CD4-positive, CD25-positive, alpha-beta regulatory T cell (primary cell): Measurements from ENCODE around the gene RGS7. TPM values are rescaled to one million over a fixed set of nuclear protein-coding genes. Genes with fewer than 3 reads are reported as not detected.
A peak's percentile ranks its signal among the peaks of the same experiment; 100 is the strongest.

ENCODE experiments used
- ATAC-seq, 2 donors: fragments of 150-1000 bp; cut with Tn5 transposase; one replicate each; pipeline ENCODE4 v1.10.0; 2021; ENCODE audit warnings: low read depth in 2 of 2, moderate number of reproducible peaks in 2 of 2, moderate library complexity in 1 of 2
- DNase-seq, 3 donors: peaks; one replicate each; pipeline versions ENCODE4 v3.0.0 to v3.0.0-alpha.2; 2012 to 2022; ENCODE audit warnings: mixed read lengths in 1 of 3
- H3K27ac ChIP-seq: one replicate; pipeline ENCODE4 v1.7.0; 2013; ENCODE audit warnings: mild to moderate bottlenecking, low read length; ENCODE audit not compliant: insufficient read depth, poor library complexity, severe bottlenecking
- H3K27me3 ChIP-seq: one replicate; pipeline ENCODE4 v1.7.0; 2013; ENCODE audit warnings: low read length; ENCODE audit not compliant: control insufficient read depth, insufficient read depth
- H3K36me3 ChIP-seq: one replicate; pipeline ENCODE4 v1.7.0; 2013; ENCODE audit warnings: mild to moderate bottlenecking, low read length, moderate library complexity; ENCODE audit not compliant: control insufficient read depth, insufficient read depth
- H3K4me1 ChIP-seq: 2 replicates; pipeline ENCODE4 v1.7.0; 2013; ENCODE audit warnings: mild to moderate bottlenecking, low read length; ENCODE audit not compliant: insufficient read depth, control insufficient read depth, poor library complexity, severe bottlenecking
- H3K4me3 ChIP-seq: one replicate; pipeline ENCODE4 v1.7.0; 2013; ENCODE audit warnings: low read depth, mild to moderate bottlenecking, low read length, moderate library complexity
- H3K9me3 ChIP-seq, 2 experiments: 1 replicate in 1 of 2; 2 replicates in 1 of 2; pipeline ENCODE4 v1.7.0; 2013; ENCODE audit warnings: low read length in 2 of 2, mild to moderate bottlenecking in 1 of 2, moderate library complexity in 1 of 2; ENCODE audit not compliant: control insufficient read depth in 2 of 2
- H3K27ac Mint-ChIP-seq, 3 donors: one replicate each; pipeline ENCODE4 v1.8.0; 2020 to 2022; ENCODE audit warnings: mild to moderate bottlenecking in 3 of 3, mixed read lengths in 3 of 3, moderate library complexity in 2 of 3
- H3K27me3 Mint-ChIP-seq: one replicate; pipeline ENCODE4 v1.8.0; 2022; ENCODE audit warnings: mild to moderate bottlenecking, mixed read lengths
- H3K36me3 Mint-ChIP-seq: one replicate; pipeline ENCODE4 v1.8.0; 2020; ENCODE audit warnings: mixed read lengths
- H3K4me1 Mint-ChIP-seq, 4 donors: one replicate each; pipeline ENCODE4 v1.8.0; 2020 to 2022; ENCODE audit warnings: mixed read lengths in 4 of 4, mild to moderate bottlenecking in 1 of 4
- H3K4me3 Mint-ChIP-seq, 4 donors: one replicate each; pipeline ENCODE4 v1.8.0; 2020 to 2022; ENCODE audit warnings: mild to moderate bottlenecking in 4 of 4, mixed read lengths in 4 of 4, moderate library complexity in 3 of 4
- H3K9me3 Mint-ChIP-seq, 7 donors: one replicate each; pipeline ENCODE4 v1.8.0; 2020 to 2022; ENCODE audit warnings: mixed read lengths in 7 of 7, mild to moderate bottlenecking in 3 of 7, moderate library complexity in 2 of 7
- polyA plus RNA-seq, 4 donors: library from polyadenylated mRNA; unstranded; fragments of 300-500 nt; fragmentation: Illumina TruSeq; gene quantifications; one replicate each; pipeline ENCODE4 v1.2.3, GENCODE V29; 2021
- total RNA-seq: library from RNA; stranded (reverse); gene quantifications from one replicate; pipeline ENCODE4 v1.2.3, GENCODE V29; 2022

The RGS7 gene
- total and polyA plus RNA-seq, 5 donors from 2014 or later = not detected

DNA sequence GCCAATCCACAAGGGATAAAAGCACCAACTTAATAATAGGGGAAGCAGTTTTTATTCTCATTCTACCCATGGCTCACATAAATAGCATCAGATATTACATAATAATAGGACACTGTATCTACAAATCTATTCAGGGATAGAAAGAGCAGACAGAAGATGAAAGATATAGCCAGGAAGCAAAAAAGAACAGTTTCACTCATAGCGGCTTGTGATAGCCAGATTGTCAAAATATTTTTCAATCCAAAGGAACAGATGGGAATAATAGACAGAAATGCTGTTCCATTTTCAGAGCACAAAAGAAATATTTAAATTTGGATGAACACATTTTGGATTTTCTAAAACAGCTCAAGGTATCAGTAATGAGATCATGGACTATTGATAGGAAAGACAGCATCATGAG is 512.5 kb downstream of the RGS7 start:
- no peaks in the 10 kb centered on the region for H3K36me3 ChIP-seq
- DNase-seq (no peak), ATAC-seq (no peak)
- H3K27ac Mint-ChIP-seq = no peak overlapping the region
- H3K36me3 Mint-ChIP-seq = no peaks in the 10 kb centered on the region
- H3K27me3 ChIP-seq = no peaks in the 10 kb centered on the region
- no peaks in the 10 kb centered on the region for H3K27me3 Mint-ChIP-seq
- no peaks in the 10 kb centered on the region for H3K4me1 Mint-ChIP-seq
- no peaks in the 10 kb centered on the region for H3K4me1 ChIP-seq
- H3K4me3 Mint-ChIP-seq = no peak overlapping the region
- peaks cover 4 to 24% (median 11%) of the 10 kb centered on the region in 7 donors for H3K9me3 Mint-ChIP-seq
- no peak overlapping the region for H3K4me3 ChIP-seq
- H3K27ac ChIP-seq = no peak overlapping the region
- peaks cover 0 to 2% of the 10 kb centered on the region in 2 experiments for H3K9me3 ChIP-seq

DNA sequence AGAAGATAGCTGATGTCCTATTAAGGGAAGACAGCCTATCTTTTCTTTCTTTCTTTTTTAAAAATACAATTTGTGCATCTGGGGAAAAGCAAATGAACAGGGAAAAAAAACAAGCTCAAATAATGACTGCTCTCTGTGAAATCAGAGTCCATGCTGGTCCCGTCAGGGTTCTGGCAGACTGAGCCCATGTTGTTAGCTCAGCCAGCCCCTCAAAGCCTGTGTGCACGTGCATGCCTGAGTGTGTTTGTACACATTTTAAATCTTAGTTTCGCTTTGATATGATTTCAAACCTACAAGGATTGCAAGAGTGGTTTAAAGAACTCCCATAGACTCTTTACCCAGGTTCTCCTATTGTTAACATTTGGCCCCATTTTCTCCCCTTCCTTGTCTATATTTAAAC is 513.2 kb downstream of the RGS7 start:
- H3K36me3 Mint-ChIP-seq = no peaks in the 10 kb centered on the region
- no peaks in the 10 kb centered on the region for H3K9me3 ChIP-seq
- no peaks in the 10 kb centered on the region for H3K27me3 Mint-ChIP-seq
- H3K4me1 Mint-ChIP-seq = no peaks in the 10 kb centered on the region
- H3K4me3 ChIP-seq = no peak overlapping the region
- peaks cover 3 to 24% (median 11%) of the 10 kb centered on the region in 7 donors for H3K9me3 Mint-ChIP-seq
- ATAC-seq (no peak), DNase-seq (no peak)
- no peaks in the 10 kb centered on the region for H3K36me3 ChIP-seq
- H3K27ac ChIP-seq = no peak overlapping the region
- H3K27me3 ChIP-seq = no peaks in the 10 kb centered on the region
- no peak overlapping the region for H3K4me3 Mint-ChIP-seq
- H3K4me1 ChIP-seq = no peaks in the 10 kb centered on the region
- H3K27ac Mint-ChIP-seq = no peak overlapping the region

DNA sequence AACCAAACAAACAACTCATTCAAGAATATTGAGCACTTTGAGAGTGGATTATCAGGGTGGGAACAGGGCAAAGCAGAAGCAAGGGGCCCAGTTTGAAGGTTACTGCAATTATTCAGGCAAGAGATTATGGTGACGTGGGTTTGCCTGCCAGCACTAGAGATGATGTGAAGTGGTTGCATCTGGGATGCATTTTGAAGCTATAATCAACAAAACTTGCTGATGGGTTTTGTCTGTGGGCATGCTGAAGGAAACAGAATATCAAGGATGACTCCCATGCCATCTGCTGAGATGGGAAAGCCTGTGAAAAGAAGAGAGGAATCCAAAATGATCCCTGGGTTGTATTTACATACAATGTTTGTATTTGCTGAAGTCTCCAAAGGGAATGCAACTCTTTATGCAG is 520.7 kb downstream of the RGS7 start:
- DNase-seq (no peak), ATAC-seq (no peak)
- no peaks in the 10 kb centered on the region for H3K36me3 Mint-ChIP-seq
- H3K4me1 Mint-ChIP-seq = no peaks in the 10 kb centered on the region
- Histone ChIP-seq H3K4me1 (no peaks in the 10 kb centered on the region), H3K36me3 (no peaks in the 10 kb centered on the region), H3K27me3 (no peaks in the 10 kb centered on the region), H3K9me3 (peaks cover 0 to 2% of the 10 kb centered on the region in 2 experiments), H3K27ac (no peak overlapping the region), H3K4me3 (no peak overlapping the region)
- H3K4me3 Mint-ChIP-seq = no peak overlapping the region
- H3K27me3 Mint-ChIP-seq = no peaks in the 10 kb centered on the region
- no peak overlapping the region for H3K27ac Mint-ChIP-seq
- peaks cover 1 to 22% (median 8%) of the 10 kb centered on the region in 7 donors for H3K9me3 Mint-ChIP-seq

DNA sequence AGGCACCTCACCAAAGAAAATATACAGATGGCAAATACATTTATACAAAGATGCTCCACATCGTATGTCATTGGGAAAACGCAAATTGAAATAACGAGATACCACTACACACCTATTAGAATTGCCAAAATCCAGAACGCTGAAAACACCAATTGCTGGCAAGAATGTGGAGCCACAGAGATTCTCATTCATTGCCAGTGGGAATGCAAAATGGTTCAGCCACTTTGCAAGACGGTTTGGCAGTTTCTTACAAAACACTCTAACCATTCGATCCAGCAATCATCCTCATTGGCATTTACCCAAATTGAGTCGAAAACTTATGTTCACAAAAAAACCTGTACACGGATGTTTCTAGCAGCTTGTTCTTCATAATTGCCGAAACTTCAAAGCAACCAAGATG is 521.7 kb downstream of the RGS7 start:
- peaks cover 0 to 19% (median 7%) of the 10 kb centered on the region in 7 donors for H3K9me3 Mint-ChIP-seq
- H3K27ac Mint-ChIP-seq = no peak overlapping the region

DNA sequence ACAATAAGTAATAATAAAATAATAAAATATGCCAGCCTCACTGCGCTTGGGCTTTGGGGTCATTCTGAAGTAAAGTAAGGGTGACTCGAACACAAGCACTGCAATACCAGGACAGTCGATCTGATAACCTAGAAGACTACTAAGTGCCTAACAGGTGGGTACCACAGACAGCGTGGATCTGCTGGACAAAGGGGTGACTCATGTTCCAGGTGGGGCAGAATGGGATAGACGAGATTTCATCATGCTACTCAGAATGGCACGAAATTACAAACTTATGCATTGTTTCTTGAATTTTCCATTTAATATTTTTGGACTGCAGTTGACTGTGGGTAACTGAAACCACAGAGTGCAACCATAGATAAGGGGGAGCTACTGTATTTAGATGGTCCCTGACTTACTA is 523.9 kb downstream of the RGS7 start:
- peaks cover 0 to 2% of the 10 kb centered on the region in 2 experiments for H3K9me3 ChIP-seq
- H3K36me3 Mint-ChIP-seq = no peaks in the 10 kb centered on the region
- no peaks in the 10 kb centered on the region for H3K4me1 Mint-ChIP-seq
- no peaks in the 10 kb centered on the region for H3K27me3 Mint-ChIP-seq
- DNase-seq = no peak
- no peak overlapping the region for H3K27ac Mint-ChIP-seq
- H3K4me3 ChIP-seq = no peak overlapping the region
- no peaks in the 10 kb centered on the region for H3K4me1 ChIP-seq
- no peaks in the 10 kb centered on the region for H3K36me3 ChIP-seq
- ATAC-seq = no peak
- H3K27ac ChIP-seq = no peak overlapping the region
- H3K27me3 ChIP-seq = no peaks in the 10 kb centered on the region
- H3K9me3 Mint-ChIP-seq = peaks cover 0 to 20% (median 4%) of the 10 kb centered on the region in 7 donors
- no peak overlapping the region for H3K4me3 Mint-ChIP-seq

More for the DNA sequence above, 521.7 kb downstream of the RGS7 start:
- Mint-ChIP-seq H3K4me1 (no peaks in the 10 kb centered on the region), H3K27me3 (no peaks in the 10 kb centered on the region), H3K36me3 (no peaks in the 10 kb centered on the region), H3K4me3 (no peak overlapping the region)
- Histone ChIP-seq H3K4me1 (no peaks in the 10 kb centered on the region), H3K36me3 (no peaks in the 10 kb centered on the region), H3K4me3 (no peak overlapping the region), H3K27ac (no peak overlapping the region), H3K27me3 (no peaks in the 10 kb centered on the region), H3K9me3 (peaks cover 0 to 2% of the 10 kb centered on the region in 2 experiments)
- DNase-seq = no peak
- ATAC-seq = no peak

DNA sequence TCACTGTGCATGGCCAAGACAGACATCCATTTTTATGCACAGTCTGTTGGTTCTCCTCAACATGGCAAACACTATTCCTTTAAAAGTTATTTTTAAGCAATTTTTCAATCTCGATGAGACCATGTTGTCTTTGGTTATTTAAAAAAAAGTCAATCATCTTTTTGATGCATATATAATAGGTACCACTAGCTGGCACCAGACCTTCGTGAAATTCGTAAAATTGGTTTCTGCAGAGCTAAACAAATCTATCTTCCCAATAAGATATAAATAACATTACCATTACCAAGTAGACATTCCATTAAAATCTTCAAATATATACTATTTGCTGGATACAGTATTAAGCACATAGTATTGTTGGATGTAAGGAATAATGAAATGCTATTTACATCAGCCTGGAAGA is 525.1 kb downstream of the RGS7 start:
- Histone ChIP-seq H3K27ac (no peak overlapping the region), H3K36me3 (no peaks in the 10 kb centered on the region), H3K27me3 (no peaks in the 10 kb centered on the region), H3K9me3 (peaks cover 0 to 2% of the 10 kb centered on the region in 2 experiments), H3K4me1 (no peaks in the 10 kb centered on the region), H3K4me3 (no peak overlapping the region)
- Mint-ChIP-seq H3K9me3 (peaks cover 0 to 19% (median 4%) of the 10 kb centered on the region in 7 donors), H3K27me3 (no peaks in the 10 kb centered on the region), H3K4me3 (no peak overlapping the region), H3K36me3 (no peaks in the 10 kb centered on the region), H3K4me1 (no peaks in the 10 kb centered on the region), H3K27ac (no peak overlapping the region)
- ATAC-seq (no peak), DNase-seq (no peak)

DNA sequence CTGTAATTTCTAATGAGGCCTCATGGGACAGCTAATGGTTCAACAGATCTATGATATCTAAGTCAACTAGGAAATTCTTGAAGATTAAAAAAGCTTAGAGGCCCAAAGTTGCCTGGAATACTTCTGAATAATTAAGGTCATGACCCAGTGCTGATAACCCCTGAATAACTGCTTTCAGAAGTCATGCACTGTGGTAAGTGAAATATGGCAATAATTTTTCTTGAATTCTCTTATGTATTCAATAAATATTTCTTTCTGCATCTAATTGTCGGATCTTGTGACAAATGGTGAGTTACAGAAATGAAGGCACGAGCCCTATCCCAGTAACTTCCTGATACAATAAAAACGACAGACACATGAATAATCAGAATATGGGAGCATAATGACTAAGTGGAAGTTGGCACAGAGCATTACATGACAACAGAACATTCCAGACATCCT is 525.8 kb downstream of the RGS7 start:
- peaks cover 0 to 2% (median 0%) of the 10 kb centered on the region in 4 donors for H3K4me1 Mint-ChIP-seq
- H3K9me3 Mint-ChIP-seq = peaks cover 0 to 13% (median 4%) of the 10 kb centered on the region in 7 donors
- DNase-seq = no peak
- no peaks in the 10 kb centered on the region for H3K27me3 ChIP-seq
- no peaks in the 10 kb centered on the region for H3K36me3 ChIP-seq
- H3K27ac Mint-ChIP-seq = no peak overlapping the region
- H3K27ac ChIP-seq = no peak overlapping the region
- H3K36me3 Mint-ChIP-seq = no peaks in the 10 kb centered on the region
- ATAC-seq = no peak
- no peaks in the 10 kb centered on the region for H3K4me1 ChIP-seq
- H3K4me3 Mint-ChIP-seq = peak overlapping the region in 1 of 4 donors; percentile 28
- H3K27me3 Mint-ChIP-seq = no peaks in the 10 kb centered on the region
- peaks cover 0 to 2% of the 10 kb centered on the region in 2 experiments for H3K9me3 ChIP-seq
- H3K4me3 ChIP-seq = no peak overlapping the region

DNA sequence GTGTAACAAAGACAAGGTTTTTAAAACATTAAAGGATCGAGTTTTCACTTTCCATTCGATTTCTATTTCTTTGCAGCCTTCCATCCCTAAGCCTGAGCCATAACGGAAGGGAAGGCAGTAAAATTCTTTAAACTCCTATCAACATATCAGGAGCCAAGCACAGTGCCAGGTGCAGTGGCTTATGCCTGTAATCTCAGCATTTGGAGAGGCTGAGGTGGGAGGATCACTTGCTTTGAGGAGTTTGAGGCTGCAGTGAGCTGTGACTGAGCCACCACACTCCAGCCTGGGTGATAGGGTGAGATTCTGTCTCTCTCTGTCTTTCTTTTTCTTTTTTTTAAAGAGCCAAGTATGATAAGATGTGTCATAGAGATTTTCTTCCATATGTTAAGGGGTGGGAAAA is 527.5 kb downstream of the RGS7 start:
- Histone ChIP-seq H3K9me3 (peaks cover 0 to 2% of the 10 kb centered on the region in 2 experiments), H3K4me1 (no peaks in the 10 kb centered on the region), H3K4me3 (no peak overlapping the region), H3K36me3 (no peaks in the 10 kb centered on the region), H3K27me3 (no peaks in the 10 kb centered on the region), H3K27ac (no peak overlapping the region)
- H3K27me3 Mint-ChIP-seq = no peaks in the 10 kb centered on the region
- ATAC-seq (no peak), DNase-seq (no peak)
- H3K4me1 Mint-ChIP-seq = peaks cover 0 to 5% (median 0%) of the 10 kb centered on the region in 4 donors
- H3K9me3 Mint-ChIP-seq = peaks cover 3 to 16% (median 5%) of the 10 kb centered on the region in 7 donors
- no peak overlapping the region for H3K27ac Mint-ChIP-seq
- H3K4me3 Mint-ChIP-seq = no peak overlapping the region
- H3K36me3 Mint-ChIP-seq = no peaks in the 10 kb centered on the region
